ENCODE results near the gene B3GAT1.
"Not testable (repeated sequence)": the region's sequence is repeated elsewhere in the genome, so short reads cannot be mapped to it uniquely, and the experiment has no call there.

Gene B3GAT1

GRCh38 chr11:134412203-134413042 is at the start of gene B3GAT1:
TSS of gene B3GAT1 (minus strand) at chr11:134412242. CDS start at chr11:134387659, 24,583 bp downstream.
- DNase-seq (ENCODE audit: low read depth in 2 of 2), result no peak

DNA sequence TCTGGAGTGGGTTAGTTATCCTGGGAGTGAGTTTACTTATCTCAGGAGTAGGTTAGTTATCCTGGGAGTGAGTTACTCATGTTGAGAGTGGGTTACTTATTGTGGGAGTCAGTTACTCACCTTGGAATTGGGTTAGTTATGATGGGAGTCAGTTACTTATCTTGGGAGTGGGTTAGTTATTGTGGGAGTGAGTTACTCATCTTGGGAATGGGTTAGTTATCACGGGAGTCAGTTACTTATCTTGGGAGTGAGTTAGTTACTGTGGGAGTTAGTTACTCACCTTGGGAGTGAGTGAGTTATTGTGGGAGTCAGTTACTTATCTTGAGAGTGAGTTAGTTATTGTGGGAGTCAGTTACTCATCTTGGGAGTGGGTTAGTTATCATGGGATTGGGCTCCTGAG is 49.6 kb upstream of the B3GAT1 start:
- no peak for DNase-seq (ENCODE audit: low read depth in 2 of 2)

GRCh38 chr11:134460881-134461280 is 48.8 kb upstream of the B3GAT1 start:
- no peak for DNase-seq (ENCODE audit: low read depth in 2 of 2)

DNA sequence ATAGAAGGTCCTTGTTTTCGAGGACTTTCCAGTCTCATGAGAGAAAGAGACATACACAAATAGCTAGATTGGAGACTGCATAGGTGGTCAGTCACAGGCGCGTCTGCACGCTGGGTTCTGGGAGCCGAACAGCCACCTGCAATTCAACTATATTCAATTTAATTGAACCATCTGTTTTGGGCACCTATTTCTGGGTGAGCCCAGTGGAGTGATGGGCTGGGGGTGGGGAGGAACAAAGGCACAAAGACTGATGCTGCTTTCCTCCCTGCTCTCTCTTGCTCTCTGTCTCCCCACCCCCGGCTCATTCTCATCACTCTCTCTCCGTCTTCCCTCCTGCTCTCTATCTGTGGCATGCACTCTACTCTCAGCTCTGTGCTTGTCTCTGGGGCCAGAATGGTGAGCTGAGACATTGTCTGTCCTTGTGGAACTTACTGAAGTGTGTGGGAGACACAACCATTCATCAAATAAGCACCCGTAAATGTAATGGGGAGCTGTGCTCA is 48.1 kb upstream of the B3GAT1 start:
- DNase-seq (ENCODE audit: low read depth in 2 of 2), result no peak

DNA sequence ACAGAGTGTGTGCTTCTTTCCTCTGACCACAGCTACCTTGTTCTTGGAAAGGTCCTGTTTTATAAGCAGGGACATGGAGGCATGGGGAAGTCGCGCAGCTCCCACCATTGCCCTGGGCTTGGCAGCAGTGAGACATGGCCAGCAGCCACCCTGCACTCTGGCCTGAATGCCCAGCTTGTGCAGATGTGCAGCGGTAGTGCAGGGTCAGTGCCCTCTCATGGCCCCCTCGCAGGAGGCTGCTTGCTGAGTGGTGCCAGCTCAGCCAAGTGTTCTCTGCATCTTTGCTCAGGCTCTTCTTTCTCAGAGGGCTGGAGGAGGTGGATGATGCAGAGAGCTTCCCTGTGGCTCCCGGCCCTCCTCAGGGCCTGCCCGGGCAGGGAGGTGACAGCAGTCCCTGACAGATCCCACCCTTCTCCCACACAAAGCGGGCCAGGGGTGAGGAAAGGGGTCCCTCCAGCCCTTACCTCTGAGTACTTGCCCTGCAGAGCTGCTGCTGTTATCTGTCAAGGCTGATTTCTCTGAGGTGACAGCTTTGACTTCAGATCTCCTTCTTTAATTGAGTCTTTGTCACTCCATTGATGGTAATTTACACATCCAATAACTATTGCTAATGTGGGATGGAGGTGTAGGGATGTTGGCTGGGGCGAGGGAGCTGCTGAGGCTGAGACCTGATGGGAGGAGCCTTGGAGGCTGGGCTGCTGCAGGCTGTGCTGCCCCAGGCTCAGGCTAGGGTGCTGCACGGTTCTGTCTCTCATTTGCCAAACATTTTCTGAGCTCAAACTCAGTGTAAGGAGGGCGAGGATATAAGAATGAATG is 47.4 kb upstream of the B3GAT1 start:
- no peak for DNase-seq (ENCODE audit: low read depth in 2 of 2)

- not testable (repeated sequence) for DNase-seq (ENCODE audit: low read depth in 2 of 2)
These were observed 45.5 kb upstream of the B3GAT1 start for GRCh38 chr11:134457411-134458007.

- DNase-seq (ENCODE audit: low read depth in 2 of 2), result no peak
These were observed 43.5 kb upstream of the B3GAT1 start for GRCh38 chr11:134455516-134455915.

DNA sequence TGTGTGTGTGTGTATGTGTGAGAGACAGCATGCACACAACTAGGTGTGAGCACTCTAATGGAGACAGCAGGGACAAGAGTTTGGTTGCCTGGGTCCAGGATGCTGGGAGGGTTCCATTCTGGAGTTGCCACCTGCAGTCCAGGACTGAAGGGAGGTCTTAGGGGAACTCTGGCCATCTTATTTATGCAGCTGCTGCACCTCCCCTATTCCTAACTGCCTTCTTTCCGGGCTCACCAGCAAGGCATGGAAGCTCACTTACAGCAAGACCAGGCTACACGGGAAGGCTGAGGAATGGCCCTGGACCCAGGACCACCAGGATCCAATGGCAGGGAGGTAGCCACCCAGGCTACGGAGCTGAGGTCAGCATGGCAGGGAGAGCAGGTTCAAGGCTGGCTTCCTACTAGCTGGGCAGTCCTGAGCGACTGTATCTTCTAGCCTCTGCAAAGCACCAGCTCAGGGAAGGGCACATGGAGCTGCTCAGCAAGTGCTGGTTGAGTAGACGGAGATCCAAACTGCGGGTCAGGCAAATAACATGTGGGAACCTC is 42.2 kb upstream of the B3GAT1 start:
- no peak for DNase-seq (ENCODE audit: low read depth in 2 of 2)

DNA sequence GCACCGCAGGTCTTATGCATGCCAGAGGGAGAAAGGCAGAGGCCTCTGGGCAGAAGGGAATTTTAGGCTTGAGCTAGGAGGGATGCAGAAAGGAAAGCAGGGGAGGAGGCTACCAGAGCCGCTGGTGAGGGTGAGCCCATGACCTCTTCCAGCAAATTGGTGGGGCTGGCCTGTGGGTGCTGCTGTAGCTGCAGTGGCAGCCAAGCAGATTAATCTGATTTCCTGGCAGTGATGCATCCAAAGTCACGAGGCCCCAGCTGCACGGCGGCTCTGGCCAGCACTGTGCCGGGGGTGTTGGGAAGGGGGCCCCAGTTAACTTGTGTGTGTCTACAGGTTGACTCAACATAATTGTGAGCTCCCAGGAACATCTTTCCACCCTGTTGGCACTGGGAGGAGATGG is 41.4 kb upstream of the B3GAT1 start:
- DNase-seq (ENCODE audit: low read depth in 2 of 2), result no peak

DNA sequence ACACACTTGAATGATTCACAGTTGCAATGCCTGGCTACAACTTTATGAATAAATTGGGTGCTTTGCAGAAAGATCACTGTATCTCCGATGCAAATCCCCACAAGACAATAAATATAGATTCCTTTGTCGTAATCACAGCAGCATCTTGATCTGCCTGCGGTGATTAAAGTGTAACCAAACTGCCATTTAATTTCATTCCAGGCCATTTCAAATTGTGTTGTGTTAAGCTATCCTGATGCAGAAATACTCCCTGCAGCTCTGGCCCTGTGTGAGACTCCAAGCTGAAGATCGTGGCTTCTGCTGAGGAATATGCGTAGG is 40.8 kb upstream of the B3GAT1 start:
- no peak for DNase-seq (ENCODE audit: low read depth in 2 of 2)

DNA sequence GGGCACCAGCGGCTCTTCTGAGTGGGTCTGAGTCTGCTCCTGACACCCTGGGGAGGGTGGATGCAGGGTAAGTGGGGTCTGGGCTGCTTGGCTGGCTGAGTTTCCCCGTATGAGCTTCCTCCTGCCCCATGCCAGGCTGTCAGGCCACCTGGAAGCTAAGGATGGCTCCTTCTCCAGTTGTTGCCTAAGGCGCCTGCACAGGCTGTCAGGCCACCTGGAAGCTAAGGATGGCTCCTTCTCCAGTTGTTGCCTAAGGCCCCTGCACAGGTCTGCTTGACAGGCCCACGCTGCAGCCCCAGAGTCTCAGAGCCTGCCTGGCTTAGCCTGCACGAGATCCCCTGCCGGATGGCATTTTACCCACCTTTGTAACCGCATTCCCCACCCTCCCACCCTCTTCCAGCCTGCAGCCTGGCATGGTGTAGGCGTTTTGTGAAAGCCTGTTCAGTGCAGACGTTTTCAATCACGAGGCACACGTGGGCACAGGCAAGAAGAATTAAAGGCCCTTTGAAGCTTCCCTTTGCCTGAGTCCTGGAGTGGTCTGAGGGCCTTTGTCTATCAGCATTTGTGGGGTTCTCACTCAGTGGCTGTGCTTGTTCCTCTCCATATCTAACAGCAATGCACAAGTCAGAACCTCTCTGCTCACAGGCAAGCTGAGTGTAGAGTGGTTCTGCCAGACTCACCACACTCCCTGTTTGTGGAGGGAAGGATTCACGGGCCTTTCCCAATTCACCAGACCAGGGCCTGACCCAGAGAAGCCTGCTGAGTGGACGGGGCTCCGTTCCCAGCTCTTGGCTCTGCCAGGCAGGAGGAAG is 40.2 kb upstream of the B3GAT1 start:
- no peak for DNase-seq (ENCODE audit: low read depth in 2 of 2)

GRCh38 chr11:134450186-134450585 is 38.1 kb upstream of the B3GAT1 start:
- no peak for DNase-seq (ENCODE audit: low read depth in 2 of 2)

GRCh38 chr11:134449713-134450112 is 37.7 kb upstream of the B3GAT1 start:
- DNase-seq (ENCODE audit: low read depth in 2 of 2), result no peak

- DNase-seq (ENCODE audit: low read depth in 2 of 2), result no peak
These were observed 37.0 kb upstream of the B3GAT1 start for GRCh38 chr11:134449051-134449450.

DNA sequence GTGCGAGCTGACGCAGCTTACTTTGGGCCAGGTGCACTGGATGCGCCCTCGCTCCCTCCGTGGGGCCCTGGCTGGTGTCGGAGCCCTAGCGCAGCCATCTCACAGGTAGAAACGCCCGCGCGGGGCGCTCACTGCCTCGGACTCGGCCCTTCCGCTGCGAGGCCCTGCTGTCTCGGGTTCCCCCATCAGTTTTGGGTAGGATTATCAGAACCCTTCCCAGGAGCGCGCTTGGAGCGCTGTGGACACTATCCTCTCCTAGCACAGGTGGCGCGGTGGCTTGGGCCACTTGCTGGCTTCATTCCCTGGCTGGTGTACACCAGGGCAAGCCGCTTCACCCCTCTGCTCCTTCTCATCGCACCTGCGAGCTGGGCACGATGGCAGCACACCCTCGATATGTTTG is 35.7 kb upstream of the B3GAT1 start:
- no peak for DNase-seq (ENCODE audit: low read depth in 2 of 2)

DNA sequence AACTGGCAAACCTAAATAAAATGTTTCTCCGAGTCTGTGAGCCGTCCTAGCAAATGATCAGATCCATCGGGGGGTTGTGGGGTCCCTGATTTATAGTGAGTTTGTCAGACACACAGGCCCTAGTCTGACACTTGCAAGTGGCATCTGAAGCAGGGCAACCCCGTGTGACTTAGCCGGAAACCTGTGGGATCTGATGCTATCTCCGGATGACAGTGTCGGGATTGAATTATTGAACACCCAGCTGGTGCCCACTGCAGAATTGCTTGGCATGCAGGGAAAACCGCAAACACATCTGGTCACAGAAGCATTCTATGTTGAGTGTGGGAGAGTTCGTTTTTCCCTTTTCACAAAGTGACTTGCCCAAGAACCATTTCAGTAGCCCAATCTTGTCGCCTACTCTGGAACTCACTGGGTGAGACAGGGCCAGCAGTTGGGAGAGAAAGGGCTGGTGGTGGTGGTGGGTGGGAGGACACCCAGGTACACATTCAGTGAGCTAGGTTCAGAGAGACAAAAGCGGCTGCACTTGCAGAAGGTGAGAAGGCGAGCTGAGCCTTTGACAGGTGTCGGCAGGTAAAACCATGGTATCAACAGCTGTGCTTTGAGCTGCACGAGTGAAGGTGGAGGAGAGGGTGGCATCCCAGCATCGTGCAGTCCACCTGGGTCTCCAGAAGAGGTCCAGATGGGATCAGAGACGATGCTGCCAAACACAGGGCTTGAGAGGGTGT is 33.7 kb upstream of the B3GAT1 start:
- DNase-seq (ENCODE audit: low read depth in 2 of 2), result no peak

GRCh38 chr11:134444160-134445108 is 32.4 kb upstream of the B3GAT1 start:
- DNase-seq (ENCODE audit: low read depth in 2 of 2), result not testable (repeated sequence)

GRCh38 chr11:134443246-134443645 is 31.2 kb upstream of the B3GAT1 start:
- no peak for DNase-seq (ENCODE audit: low read depth in 2 of 2)

DNA sequence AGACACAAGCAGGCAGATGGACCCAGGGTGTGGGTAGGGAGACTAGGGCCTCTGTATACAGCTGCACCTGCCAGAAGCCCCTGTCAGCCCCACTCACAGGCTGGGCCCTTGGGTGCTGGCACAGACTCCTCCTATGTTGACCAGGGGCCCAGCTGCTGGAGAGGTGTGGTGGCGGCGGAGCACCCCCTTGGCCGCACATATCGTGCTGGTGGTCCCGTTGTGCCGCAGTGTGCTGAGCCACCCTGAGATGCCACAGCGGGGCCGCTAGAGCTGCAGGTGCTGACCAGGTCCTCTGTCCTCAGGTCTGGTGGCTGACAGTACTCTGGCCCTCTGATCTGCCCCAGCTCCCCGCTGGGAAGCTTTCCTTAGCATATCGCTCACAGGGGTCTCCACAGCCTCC is 30.2 kb upstream of the B3GAT1 start:
- DNase-seq (ENCODE audit: low read depth in 2 of 2), result no peak

GRCh38 chr11:134441706-134442105 is 29.7 kb upstream of the B3GAT1 start:
- no peak for DNase-seq (ENCODE audit: low read depth in 2 of 2)

Data from stimulated activated CD4-positive, alpha-beta T cell treated with anti-CD3 and anti-CD28 coated beads, Interleukin-15, amount 100 ng/mL, for 48 hours (primary cell).